K562 (cell line): Measurements from ENCODE around the gene FOXD2. TPM values are rescaled to one million over a fixed set of nuclear protein-coding genes. Genes with fewer than 3 reads are reported as not detected.

Experiments used
- AFF1 ChIP-seq, 2 experiments: fragments of 450-650 bp; IDR thresholded peaks; 2 replicates each; pipeline ENCODE4 v1.6.1; 2018; ENCODE audit warnings: mild to moderate bottlenecking in 2 of 2, low read depth in 1 of 2; ENCODE audit not compliant: partially characterized antibody in 2 of 2
- IFI16 ChIP-seq: fragments of 250-450 bp; sonication (Bioruptor Pico); IDR thresholded peaks from 2 replicates; pipeline ENCODE4 v2.1.2; 2022; ENCODE audit warnings: mild to moderate bottlenecking, inconsistent platforms
- KAT8 ChIP-seq: fragments of 450-650 bp; IDR thresholded peaks from 2 replicates; pipeline ENCODE4 v1.6.1; 2016; ENCODE audit warnings: low read depth, mild to moderate bottlenecking
- MTA2 ChIP-seq: fragments of 450-650 bp; IDR thresholded peaks from 2 replicates; pipeline ENCODE4 v1.6.1; 2016; ENCODE audit warnings: low read depth
- RBM15 ChIP-seq: fragments of 200-400 bp; formaldehyde crosslinking; IDR thresholded peaks from 2 replicates; pipeline ENCODE4 v1.6.1; 2018; ENCODE audit warnings: mild to moderate bottlenecking, low read length, moderate library complexity; ENCODE audit not compliant: insufficient read depth
- ZNF609 ChIP-seq: sonication (generic); formaldehyde crosslinking; IDR thresholded peaks from 2 replicates; pipeline ENCODE4 v1.8.1; 2023; ENCODE audit warnings: missing genetic modification reagents, mild to moderate bottlenecking, borderline replicate concordance
- polyA plus RNA-seq, 8 experiments: library from polyadenylated mRNA; depleted of rRNA in 4 of 8; stranded (reverse) in 5 of 8; unstranded in 3 of 8; fragments of >200 nt; fragmentation: Nextera tagmentation in 2 of 8; fragmentation: Illumina TruSeq in 1 of 8; extraction: Ambion mirVana in 2 of 8; extraction: Trizol in 1 of 8; gene quantifications; 2 replicates each; pipeline versions ENCODE4 v1.2.1 to v1.2.3, GENCODE V29; 2011 to 2014; ENCODE audit warnings: inconsistent platforms in 1 of 8, missing spikeins in 1 of 8
- total RNA-seq, 7 experiments: library from RNA; depleted of rRNA in 6 of 7; stranded (reverse); fragments of >200 nt in 6 of 7; fragmentation: Illumina TruSeq in 2 of 7; extraction: Trizol in 2 of 7; gene quantifications; 2 replicates each; pipeline versions ENCODE4 v1.2.1 to v1.2.3, GENCODE V29; 2011 to 2021; ENCODE audit warnings: low replicate concordance in 1 of 7

Gene FOXD2
- total and polyA plus RNA-seq, 9 of the 15 experiments (the other 6 are each of a cell fraction or from before 2014, with no cell fraction given): 0.06 to 1.2 (median 0.22) TPM

GRCh38 chr1:47401761-47402160 is 36.1 kb upstream of the FOXD2 start (continued):
- TF ChIP-seq AFF1 (IDR thresholded peaks at IDR 0.05; ENCODE audit: low read depth in 1 of 2, partially characterized antibody in 2 of 2) (no peak), KAT8 (no peak), ZNF609 (no peak), IFI16 (CRISPR knock-in tag) (no peak), MTA2 (no peak), RBM15 (no peak)
- TF ChIP-seq, all 486 proteins: peak for 0
